Neural progenitor cell (in vitro differentiated cells): ENCODE results near the gene PLXNA4. TPM values are rescaled to one million over a fixed set of nuclear protein-coding genes. Genes with fewer than 3 reads are reported as not detected.

ENCODE experiments used
- DNase-seq: peaks from one replicate; pipeline ENCODE4 v3.0.0-alpha.2; 2016; ENCODE audit warnings: low spot score
- H2AFZ ChIP-seq: fragments of 200-600 bp; sonication (generic); replicated peaks from 2 replicates; pipeline ENCODE4 v1.6.1; 2016; ENCODE audit warnings: antibody characterized with exemption
- H3F3A ChIP-seq: fragments of 200-600 bp; sonication (generic); 2 replicates; pipeline ENCODE4 v1.6.1; 2016; ENCODE audit warnings: antibody characterized with exemption, low read depth
- H3K27ac ChIP-seq: fragments of 200-600 bp; sonication (generic); 2 replicates; pipeline ENCODE4 v1.5.1; 2016; ENCODE audit warnings: mild to moderate bottlenecking
- H3K27me3 ChIP-seq: fragments of 200-600 bp; sonication (generic); 2 replicates; pipeline ENCODE4 v1.6.1; 2016; ENCODE audit warnings: mild to moderate bottlenecking, moderate library complexity
- H3K36me3 ChIP-seq: fragments of 200-600 bp; sonication (generic); 2 replicates; pipeline ENCODE4 v1.5.1; 2016
- H3K4me1 ChIP-seq: fragments of 200-600 bp; sonication (generic); 2 replicates; pipeline ENCODE4 v1.6.1; 2016; ENCODE audit warnings: mixed run types
- H3K4me2 ChIP-seq: fragments of 200-600 bp; sonication (generic); 2 replicates; pipeline ENCODE4 v1.6.1; 2016
- H3K4me3 ChIP-seq: fragments of 200-600 bp; sonication (generic); 2 replicates; pipeline ENCODE4 v1.5.1; 2016
- H3K79me2 ChIP-seq: fragments of 200-600 bp; sonication (generic); 2 replicates; pipeline ENCODE4 v1.6.1; 2016; ENCODE audit warnings: low read depth
- H3K9ac ChIP-seq: fragments of 200-600 bp; sonication (generic); 2 replicates; pipeline ENCODE4 v1.6.1; 2016
- H3K9me3 ChIP-seq: fragments of 200-600 bp; sonication (generic); 2 replicates; pipeline ENCODE4 v1.5.1; 2016; ENCODE audit warnings: low read depth
- H4K20me1 ChIP-seq: fragments of 200-600 bp; sonication (generic); 2 replicates; pipeline ENCODE4 v1.6.1; 2016; ENCODE audit warnings: low read depth
- H3K27ac Mint-ChIP-seq: 3 replicates; pipeline ENCODE4 v1.8.0; 2021; ENCODE audit warnings: mixed read lengths
- H3K27me3 Mint-ChIP-seq: 2 replicates; pipeline ENCODE4 v1.8.0; 2022; ENCODE audit warnings: low read depth, mild to moderate bottlenecking, inconsistent platforms, moderate library complexity, mixed read lengths; ENCODE audit not compliant: insufficient read depth
- H3K36me3 Mint-ChIP-seq: 3 replicates; pipeline ENCODE4 v1.8.0; 2021; ENCODE audit warnings: mixed read lengths
- H3K4me1 Mint-ChIP-seq: 3 replicates; pipeline ENCODE4 v1.8.0; 2021; ENCODE audit warnings: mixed read lengths
- H3K4me3 Mint-ChIP-seq: 3 replicates; pipeline ENCODE4 v1.8.0; 2021; ENCODE audit warnings: mild to moderate bottlenecking, moderate library complexity, mixed read lengths
- H3K9me3 Mint-ChIP-seq: 3 replicates; pipeline ENCODE4 v1.8.0; 2020; ENCODE audit warnings: mixed read lengths
- EZH2 ChIP-seq: fragments of 200-600 bp; sonication (generic); IDR thresholded peaks from 2 replicates; pipeline ENCODE4 v1.6.1; 2017; ENCODE audit warnings: antibody characterized with exemption, mild to moderate bottlenecking, moderate library complexity
- EZH2phosphoT487 ChIP-seq: fragments of 200-600 bp; sonication (generic); IDR thresholded peaks from 2 replicates; pipeline ENCODE4 v1.6.1; 2017; ENCODE audit warnings: antibody characterized with exemption
- total RNA-seq: library from RNA; depleted of rRNA; stranded (reverse); fragments of >200 nt; gene quantifications from 2 replicates; pipeline ENCODE4 v1.2.3, GENCODE V29; 2015; ENCODE audit warnings: low replicate concordance
- TF ChIP-seq, protein P1 (sequence below): fragments of 200-600 bp; sonication (generic); IDR thresholded peaks from 2 replicates; pipeline ENCODE4 v1.5.1; 2017; ENCODE audit warnings: antibody characterized with exemption, mild to moderate bottlenecking

Gene PLXNA4
- total RNA-seq, 1 donor from 2014 or later: 0.49 TPM

DNA sequence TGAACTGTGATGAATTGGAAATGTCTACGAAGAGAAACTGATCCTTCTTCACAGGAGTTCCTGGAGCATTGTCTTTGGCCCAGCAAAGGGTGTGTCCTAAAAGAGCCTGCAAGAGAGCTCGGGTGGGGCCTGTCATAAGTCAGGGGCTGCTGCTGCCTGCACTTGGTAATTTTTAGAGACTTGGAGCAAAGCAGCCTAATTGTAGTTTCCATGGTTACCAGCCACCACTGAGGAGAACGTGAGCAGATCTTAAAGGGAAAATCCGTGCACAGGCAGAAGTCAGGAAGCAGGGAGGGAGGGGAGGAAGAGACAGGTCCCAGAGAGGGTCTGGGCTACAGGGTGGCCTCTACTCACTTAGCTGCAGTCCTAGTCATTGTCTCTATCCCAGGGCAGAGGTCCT lies 463.6 kb downstream of the PLXNA4 start:
- Histone ChIP-seq H2AFZ (no peak overlapping the region), H3K79me2 (no peaks in the 10 kb centered on the region), H3K4me1 (peaks cover 17% of the 10 kb centered on the region), H3K27ac (no peak overlapping the region), H3K9me3 (no peaks in the 10 kb centered on the region), H3K4me2 (no peak overlapping the region), H3K4me3 (no peak overlapping the region), H3K9ac (no peak overlapping the region), H4K20me1 (peaks cover 4% of the 10 kb centered on the region), H3K36me3 (no peaks in the 10 kb centered on the region), H3K27me3 (no peaks in the 10 kb centered on the region), H3F3A (peaks cover 18% of the 10 kb centered on the region)
- Mint-ChIP-seq H3K4me1 (peaks cover 41% of the 10 kb centered on the region), H3K9me3 (no peaks in the 10 kb centered on the region), H3K4me3 (no peak overlapping the region), H3K27ac (peak overlapping the region; percentile 81), H3K36me3 (no peaks in the 10 kb centered on the region), H3K27me3 (peaks cover 4% of the 10 kb centered on the region)
- no peak for DNase-seq
- TF ChIP-seq EZH2: no peak
- TF ChIP-seq, protein P1, sequence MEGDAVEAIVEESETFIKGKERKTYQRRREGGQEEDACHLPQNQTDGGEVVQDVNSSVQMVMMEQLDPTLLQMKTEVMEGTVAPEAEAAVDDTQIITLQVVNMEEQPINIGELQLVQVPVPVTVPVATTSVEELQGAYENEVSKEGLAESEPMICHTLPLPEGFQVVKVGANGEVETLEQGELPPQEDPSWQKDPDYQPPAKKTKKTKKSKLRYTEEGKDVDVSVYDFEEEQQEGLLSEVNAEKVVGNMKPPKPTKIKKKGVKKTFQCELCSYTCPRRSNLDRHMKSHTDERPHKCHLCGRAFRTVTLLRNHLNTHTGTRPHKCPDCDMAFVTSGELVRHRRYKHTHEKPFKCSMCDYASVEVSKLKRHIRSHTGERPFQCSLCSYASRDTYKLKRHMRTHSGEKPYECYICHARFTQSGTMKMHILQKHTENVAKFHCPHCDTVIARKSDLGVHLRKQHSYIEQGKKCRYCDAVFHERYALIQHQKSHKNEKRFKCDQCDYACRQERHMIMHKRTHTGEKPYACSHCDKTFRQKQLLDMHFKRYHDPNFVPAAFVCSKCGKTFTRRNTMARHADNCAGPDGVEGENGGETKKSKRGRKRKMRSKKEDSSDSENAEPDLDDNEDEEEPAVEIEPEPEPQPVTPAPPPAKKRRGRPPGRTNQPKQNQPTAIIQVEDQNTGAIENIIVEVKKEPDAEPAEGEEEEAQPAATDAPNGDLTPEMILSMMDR: no peak
- no peak for TF ChIP-seq EZH2phosphoT487

- Histone ChIP-seq H3K4me3 (no peak overlapping the region), H3K9ac (no peak overlapping the region), H4K20me1 (peaks cover 4% of the 10 kb centered on the region), H3K79me2 (no peaks in the 10 kb centered on the region), H3K4me2 (no peak overlapping the region), H3K36me3 (no peaks in the 10 kb centered on the region), H3K27ac (no peak overlapping the region), H3F3A (peaks cover 20% of the 10 kb centered on the region), H3K9me3 (no peaks in the 10 kb centered on the region), H2AFZ (no peak overlapping the region), H3K27me3 (no peaks in the 10 kb centered on the region), H3K4me1 (peaks cover 17% of the 10 kb centered on the region)
- TF ChIP-seq, protein P1: no peak
- TF ChIP-seq EZH2phosphoT487 (no peak), EZH2 (no peak)
- DNase-seq: no peak
- Mint-ChIP-seq H3K27me3 (peaks cover 4% of the 10 kb centered on the region), H3K27ac (peak overlapping the region; percentile 81), H3K4me3 (no peak overlapping the region), H3K4me1 (peaks cover 39% of the 10 kb centered on the region), H3K36me3 (no peaks in the 10 kb centered on the region), H3K9me3 (no peaks in the 10 kb centered on the region)
These were observed 464.2 kb downstream of the PLXNA4 start for GRCh38 chr7:132112106-132112505.

DNA sequence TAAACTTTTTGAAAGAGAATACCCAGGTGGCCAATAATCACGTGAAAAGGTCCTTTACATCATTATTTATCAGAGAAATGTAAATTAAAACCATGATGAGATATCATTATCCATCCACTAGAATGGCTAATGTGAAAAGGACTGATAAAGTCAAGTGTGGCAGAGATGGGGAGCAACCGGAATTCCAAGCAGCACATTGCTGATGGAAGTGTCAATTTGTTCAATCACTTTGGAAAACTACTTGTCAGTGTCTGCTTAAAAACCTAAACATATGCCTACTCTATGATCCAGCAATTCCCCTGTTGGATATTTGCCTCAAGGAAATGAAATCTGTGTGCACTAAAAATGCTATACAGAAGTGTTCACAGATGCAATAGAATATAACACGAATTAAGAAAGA lies 465.6 kb downstream of the PLXNA4 start:
- Histone ChIP-seq H2AFZ (no peak overlapping the region), H3K36me3 (no peaks in the 10 kb centered on the region), H3K27ac (no peak overlapping the region), H4K20me1 (peaks cover 4% of the 10 kb centered on the region), H3K9me3 (no peaks in the 10 kb centered on the region), H3K4me2 (no peak overlapping the region), H3K4me1 (peaks cover 17% of the 10 kb centered on the region), H3K9ac (no peak overlapping the region), H3K79me2 (no peaks in the 10 kb centered on the region), H3K4me3 (no peak overlapping the region), H3F3A (peaks cover 20% of the 10 kb centered on the region), H3K27me3 (no peaks in the 10 kb centered on the region)
- no peak for DNase-seq
- H3K27me3 Mint-ChIP-seq: peaks cover 9% of the 10 kb centered on the region
- TF ChIP-seq EZH2phosphoT487 (no peak), EZH2 (no peak)
- TF ChIP-seq, protein P1: no peak
- H3K9me3 Mint-ChIP-seq: no peaks in the 10 kb centered on the region
- no peak overlapping the region for H3K4me3 Mint-ChIP-seq
- H3K36me3 Mint-ChIP-seq: no peaks in the 10 kb centered on the region
- no peak overlapping the region for H3K27ac Mint-ChIP-seq
- H3K4me1 Mint-ChIP-seq: peaks cover 39% of the 10 kb centered on the region

GRCh38 chr7:132109769-132110168 lies 466.5 kb downstream of the PLXNA4 start:
- Histone ChIP-seq H3K4me1 (peaks cover 17% of the 10 kb centered on the region), H4K20me1 (peaks cover 4% of the 10 kb centered on the region), H3K9ac (no peak overlapping the region), H3K36me3 (no peaks in the 10 kb centered on the region), H3K79me2 (no peaks in the 10 kb centered on the region), H3K4me2 (no peak overlapping the region), H3K27me3 (no peaks in the 10 kb centered on the region), H2AFZ (no peak overlapping the region), H3K4me3 (no peak overlapping the region), H3F3A (peaks cover 20% of the 10 kb centered on the region), H3K27ac (no peak overlapping the region), H3K9me3 (no peaks in the 10 kb centered on the region)
- peaks cover 12% of the 10 kb centered on the region for H3K27me3 Mint-ChIP-seq
- DNase-seq: no peak
- H3K4me3 Mint-ChIP-seq: no peak overlapping the region
- no peak for TF ChIP-seq EZH2phosphoT487
- no peak for TF ChIP-seq EZH2
- peaks cover 4% of the 10 kb centered on the region for H3K9me3 Mint-ChIP-seq
- H3K4me1 Mint-ChIP-seq: peaks cover 41% of the 10 kb centered on the region
- no peaks in the 10 kb centered on the region for H3K36me3 Mint-ChIP-seq
- H3K27ac Mint-ChIP-seq: no peak overlapping the region
